GM21526 (cell line): ENCODE measurements around the gene LSM14B.

Experiments
- ATAC-seq: cut with Tn5 transposase; IDR thresholded peaks from one replicate; pipeline ENCODE4 v1.9.1; 2021; ENCODE audit warnings: moderate library complexity; ENCODE audit not compliant: unreplicated experiment, low FRiP score

Gene LSM14B

DNA sequence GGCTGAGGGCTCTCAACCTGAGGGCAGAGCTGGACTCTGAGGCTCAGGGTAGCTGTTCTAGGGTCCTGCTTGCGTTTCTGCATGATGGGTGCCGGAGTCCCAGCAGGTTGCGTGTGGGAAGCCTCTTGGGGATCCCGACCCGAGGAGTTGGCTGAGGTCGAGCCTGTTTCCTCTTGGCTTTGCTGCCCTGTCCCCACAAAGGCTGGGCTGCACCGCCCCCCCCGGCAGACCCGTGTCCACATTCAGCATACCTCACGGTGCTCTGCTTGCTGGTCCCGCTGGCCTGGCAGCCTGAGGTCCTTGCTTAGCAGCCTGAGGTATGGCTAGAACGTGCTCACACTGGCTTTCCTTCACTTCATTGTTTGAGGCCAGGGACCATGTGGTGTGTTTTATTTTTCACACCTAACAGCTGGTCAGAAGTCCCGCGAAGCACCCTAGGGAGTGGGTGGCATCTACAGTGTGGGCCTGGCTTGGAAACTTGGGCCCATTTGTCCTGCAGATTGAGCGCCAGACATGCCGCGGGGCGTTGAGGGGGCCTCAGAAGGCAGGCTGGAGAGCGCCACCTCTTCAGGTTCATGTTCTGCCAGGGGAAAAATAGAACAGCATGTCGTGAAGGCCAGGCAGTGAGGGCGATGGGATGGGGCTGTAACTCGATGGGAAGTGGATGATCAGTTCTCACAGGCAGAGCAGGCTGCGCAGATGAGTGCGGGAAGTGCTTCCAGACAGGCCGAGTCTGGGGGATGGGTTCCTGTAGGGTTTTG is 9.5 kb downstream of the LSM14B start:
- ATAC-seq = no peak

DNA sequence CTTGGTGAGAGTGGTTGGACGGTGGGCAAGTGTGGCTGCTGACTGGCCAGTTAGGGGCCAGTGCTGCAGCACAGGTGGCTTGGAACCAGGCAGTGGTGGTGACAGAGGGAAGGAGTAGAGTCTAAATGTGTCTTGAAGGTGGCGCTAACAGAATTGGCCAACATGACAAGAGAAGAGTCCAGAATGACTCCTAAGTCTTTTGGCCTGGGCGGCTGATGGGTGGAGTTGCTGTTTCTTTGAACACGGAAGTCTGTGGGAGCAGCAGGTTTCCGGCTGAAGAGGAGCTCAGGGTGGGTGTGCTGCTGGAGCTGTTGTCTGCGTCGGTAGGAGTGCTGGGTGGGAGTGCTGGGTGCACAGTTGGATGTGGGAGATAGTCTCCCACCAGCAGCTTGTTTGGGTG is 10.1 kb downstream of the LSM14B start:
- no peak for ATAC-seq

DNA sequence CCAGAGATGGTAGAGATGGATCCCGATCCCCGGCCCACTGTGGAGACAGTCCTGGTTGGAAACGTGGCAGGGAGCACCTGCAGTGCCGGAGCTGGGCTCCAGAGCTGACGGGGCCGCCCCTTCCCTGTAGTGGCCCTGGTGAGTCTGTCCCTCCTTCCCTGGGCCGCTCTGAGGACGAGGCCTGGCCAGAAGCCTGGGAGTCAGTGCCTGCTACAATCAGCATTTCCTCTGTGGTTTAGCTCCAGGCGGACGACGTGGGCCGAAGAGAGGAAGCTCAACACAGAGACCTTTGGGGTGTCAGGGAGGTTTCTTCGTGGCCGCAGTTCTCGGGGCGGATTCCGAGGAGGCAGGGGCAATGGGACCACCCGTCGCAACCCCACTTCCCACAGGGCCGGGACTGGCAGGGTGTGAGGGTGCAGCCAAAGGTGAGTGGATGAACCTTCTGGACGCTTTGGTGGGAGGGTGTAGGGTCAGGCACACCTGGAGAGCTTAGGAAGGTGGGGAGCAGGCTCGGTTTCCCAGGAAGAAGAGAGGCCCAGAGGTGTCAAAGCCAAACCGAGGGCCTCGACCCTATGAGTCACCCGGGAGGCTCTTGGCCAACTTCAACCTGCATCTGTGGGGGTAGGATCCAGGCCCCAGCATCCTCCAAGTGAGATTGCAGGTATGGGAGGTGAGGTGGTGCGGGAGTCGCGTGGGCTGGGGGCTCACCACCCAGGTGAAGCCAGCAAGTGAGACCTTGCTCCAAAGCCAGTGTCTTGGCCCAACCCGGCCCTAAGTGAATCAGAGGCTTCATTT is 11.0 kb downstream of the LSM14B start:
- ATAC-seq = no peak

DNA sequence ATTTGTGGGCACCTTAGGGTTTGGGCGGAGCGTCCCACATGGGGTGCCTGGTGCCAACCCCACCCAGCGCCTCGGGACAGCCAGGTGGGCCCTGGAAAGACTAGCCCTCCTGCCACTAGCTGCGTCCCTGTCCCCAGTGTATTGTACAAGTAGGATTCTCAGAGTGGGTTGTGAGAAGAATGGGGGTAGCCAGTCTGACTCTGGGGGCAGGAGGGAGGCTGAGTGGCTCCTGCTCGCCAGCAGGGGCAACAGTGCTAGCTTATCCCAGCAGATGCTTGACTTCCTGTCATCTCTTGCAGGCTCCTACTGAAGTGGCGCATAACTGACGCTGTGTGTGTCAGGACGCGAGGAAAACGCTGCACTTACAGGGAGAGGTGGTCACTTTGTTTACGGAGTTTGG is 11.6 kb downstream of the LSM14B start:
- no peak for ATAC-seq

DNA sequence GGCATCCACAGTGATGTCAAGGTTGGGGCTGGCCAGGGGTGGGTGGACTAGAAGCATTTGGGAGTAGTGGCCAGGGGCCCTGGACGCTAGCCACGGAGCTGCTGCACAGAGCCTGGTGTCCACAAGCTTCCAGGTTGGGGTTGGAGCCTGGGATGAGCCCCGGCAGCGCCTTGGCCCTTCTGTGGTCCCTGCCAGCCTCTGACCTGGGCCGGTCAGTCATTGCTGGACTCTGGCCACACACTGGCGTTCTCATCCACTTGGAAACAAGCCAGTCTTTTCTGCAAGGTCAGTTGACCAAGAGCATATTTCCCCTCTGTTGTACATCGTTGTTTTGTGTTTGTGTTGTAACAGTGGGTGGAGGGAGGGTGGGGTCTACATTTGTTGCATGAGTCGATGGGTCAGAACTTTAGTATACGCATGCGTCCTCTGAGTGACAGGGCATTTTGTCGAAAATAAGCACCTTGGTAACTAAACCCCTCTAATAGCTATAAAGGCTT is 12.5 kb downstream of the LSM14B start:
- ATAC-seq = no peak

DNA sequence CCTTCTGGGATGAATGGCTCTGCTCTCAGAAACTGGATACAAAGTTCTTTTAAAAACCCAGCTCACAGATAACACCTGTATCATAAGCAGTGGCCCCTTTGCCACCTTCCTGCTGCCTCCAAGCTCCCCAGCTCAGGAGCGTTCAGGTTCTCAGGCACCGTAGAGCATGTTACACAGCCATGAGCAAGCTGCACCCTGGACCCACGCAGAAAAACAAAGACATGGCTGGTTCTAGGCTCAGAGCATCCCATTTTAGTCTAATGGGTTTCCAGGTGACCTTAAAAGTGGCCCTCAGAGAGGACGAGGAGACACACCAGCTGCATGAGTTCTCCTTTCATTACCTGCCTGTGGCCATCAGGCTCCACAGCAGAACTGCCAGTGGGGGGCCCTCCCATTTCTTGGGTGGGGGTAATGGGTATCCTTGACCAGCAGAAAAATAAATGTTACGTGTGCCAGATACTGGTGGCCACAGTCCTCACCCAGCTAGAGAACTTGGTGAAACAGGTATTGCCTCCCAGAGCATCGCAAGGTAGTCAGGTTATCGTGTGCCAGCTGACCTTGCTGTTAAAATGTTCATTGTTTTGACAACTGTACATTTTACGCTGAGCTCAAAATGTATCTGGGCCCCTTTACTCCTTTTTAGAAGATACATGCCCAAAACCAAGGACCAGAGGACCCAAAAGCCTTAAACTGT is 13.4 kb downstream of the LSM14B start:
- no peak for ATAC-seq

DNA sequence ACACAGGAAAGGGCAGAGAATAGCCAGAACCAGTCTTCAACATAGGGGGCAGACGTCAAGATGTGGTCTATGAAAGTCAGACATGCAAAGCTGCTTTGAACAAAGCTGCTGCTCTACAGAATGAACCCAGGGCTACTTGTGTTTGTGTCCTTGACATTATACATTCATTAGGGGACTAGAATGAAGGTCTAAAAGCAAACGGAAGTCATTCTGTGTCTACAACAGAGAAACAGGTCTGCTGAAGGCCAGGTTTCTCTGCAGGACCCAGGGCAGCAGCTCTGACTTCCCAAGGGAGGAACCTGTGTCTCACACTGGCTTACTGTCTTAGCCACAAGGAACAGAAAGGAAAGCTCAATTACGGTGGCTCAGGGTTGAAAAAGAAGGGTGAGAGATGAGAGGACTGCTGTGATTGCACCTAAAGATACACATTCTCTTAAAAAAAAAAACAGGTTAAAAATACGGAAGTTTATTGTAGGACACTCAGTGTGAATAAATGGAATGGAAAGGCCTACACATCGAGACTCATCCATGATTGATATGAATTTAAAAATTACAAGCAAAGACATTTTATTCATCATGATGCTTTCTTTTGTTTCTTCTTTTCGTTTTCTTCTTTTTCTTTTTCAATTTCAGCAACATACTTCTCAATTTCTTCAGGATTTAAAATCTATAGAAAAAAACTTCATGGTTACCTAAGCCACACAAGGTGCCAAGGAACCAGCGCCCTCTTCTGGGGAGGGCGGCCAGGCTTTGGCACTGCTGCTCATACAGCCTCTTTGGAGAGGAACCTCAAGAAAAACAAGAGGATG is 14.2 kb downstream of the LSM14B start:
- no peak for ATAC-seq

DNA sequence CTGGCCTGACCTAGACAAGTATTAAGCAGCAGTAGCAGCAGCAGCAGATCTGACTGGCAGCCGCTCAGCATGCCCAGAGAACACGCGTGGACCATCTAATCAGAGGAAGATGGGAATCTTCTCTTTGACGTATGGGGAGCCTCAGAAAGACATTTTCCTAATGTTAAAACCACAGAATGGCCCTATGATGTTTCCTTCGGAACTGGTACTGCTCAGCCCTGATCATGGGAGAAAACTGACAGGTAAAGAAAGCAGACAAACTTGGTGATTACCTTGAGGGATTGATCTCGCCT is 14.8 kb downstream of the LSM14B start:
- ATAC-seq = no peak

DNA sequence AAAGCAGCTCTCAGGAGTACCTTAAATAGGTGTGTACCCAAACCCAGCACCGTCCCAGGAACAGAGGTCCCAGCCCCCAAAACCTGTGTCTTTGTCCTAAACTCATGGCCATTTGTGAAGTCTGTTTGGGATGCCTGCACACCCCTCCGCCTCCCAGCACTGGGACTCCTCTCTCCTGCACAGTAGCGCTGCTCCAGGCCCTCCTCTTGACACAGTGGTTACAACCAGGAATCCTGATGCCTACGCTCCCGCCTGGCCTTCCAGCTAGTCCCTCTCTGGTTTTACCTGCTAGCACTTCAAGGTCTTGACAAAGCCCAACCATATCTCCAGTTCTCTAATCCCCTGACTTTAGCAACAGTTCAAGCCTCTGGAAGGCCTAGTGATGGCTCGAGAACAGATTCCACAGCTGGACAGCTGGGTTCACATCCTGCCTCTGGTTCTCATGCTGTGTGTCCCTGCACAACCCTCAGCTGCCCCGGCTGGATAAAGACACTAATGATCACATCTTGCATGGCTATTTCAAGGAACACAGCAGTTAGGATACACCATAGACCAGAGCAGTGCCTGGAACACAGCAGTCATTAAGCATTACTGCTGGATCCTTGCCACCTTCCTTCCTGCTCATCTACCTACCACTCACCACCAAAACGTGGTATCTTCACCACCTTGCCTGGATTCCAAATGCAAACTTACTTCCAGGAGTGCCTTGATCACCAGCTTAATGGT is 15.4 kb downstream of the LSM14B start:
- ATAC-seq = no peak

DNA sequence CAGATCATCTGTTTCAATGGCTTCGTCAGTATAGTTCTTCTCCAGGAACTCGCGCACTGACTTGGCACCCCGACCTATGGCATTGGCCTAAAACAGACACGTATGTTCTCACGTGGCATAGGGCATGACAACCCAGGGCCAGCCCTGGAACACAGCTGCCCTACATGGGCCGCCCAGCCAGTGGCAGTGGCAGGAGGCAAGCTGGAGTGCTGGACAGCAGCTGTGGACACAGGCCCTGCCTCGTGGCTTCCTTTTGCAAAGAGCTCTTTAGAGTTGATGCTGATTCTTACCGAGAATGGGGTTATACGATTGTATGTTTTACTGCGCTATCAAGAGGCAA is 15.9 kb downstream of the LSM14B start:
- no peak for ATAC-seq

DNA sequence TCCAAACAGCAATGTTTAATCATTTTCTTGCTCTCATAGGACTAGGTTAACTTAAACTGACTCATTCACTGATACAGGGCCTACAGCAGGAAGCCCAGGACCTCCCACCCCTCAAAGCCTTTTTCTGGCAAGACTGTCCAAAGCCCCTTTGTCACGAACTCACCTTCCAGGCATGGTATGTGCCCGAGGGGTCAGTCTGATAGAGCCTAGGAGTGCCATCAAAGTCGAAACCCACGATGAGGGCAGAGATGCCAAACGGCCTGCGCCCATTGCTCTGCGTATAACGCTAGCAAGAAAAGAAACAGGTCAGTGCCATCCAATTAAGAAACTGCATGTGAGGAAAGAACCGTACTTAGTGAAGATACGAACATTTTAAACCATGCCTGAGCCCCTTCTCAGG is 16.6 kb downstream of the LSM14B start:
- ATAC-seq = no peak

DNA sequence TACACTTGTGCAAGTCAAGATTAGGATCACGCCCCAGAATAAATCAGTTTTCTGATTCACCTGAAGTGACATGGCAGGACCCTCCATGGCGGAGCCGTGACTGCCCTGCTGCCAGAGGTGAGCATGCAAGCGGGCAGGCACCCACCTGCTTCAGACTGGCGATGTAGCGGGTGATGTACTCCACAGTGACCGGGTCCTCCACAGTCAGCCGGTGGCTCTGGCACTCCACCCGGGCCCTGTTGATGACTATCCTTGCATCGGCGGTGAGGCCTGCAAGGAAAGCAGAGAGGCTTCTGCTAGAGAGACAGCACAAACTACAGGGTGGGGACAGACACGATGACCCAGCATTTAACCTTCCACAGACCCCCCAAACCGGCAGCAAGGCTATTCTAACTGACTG is 17.4 kb downstream of the LSM14B start:
- no peak for ATAC-seq

DNA sequence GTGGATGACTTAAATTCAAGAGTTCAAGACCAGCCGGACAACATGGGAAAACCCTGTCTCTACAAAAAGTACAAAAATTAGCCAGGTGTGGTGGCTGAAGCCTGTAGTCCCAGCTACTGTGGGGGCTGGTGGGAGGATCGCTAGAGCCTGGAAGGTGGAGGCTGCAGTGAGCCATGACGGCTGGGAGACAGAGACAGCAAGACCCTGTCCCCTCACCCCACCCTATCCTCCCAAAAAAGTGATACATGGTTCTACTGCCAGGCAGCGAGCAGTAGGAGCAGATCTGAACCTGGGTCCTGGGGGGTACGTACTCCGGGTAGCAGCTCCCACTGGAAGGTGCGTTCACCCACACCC is 18.7 kb downstream of the LSM14B start:
- ATAC-seq = no peak

DNA sequence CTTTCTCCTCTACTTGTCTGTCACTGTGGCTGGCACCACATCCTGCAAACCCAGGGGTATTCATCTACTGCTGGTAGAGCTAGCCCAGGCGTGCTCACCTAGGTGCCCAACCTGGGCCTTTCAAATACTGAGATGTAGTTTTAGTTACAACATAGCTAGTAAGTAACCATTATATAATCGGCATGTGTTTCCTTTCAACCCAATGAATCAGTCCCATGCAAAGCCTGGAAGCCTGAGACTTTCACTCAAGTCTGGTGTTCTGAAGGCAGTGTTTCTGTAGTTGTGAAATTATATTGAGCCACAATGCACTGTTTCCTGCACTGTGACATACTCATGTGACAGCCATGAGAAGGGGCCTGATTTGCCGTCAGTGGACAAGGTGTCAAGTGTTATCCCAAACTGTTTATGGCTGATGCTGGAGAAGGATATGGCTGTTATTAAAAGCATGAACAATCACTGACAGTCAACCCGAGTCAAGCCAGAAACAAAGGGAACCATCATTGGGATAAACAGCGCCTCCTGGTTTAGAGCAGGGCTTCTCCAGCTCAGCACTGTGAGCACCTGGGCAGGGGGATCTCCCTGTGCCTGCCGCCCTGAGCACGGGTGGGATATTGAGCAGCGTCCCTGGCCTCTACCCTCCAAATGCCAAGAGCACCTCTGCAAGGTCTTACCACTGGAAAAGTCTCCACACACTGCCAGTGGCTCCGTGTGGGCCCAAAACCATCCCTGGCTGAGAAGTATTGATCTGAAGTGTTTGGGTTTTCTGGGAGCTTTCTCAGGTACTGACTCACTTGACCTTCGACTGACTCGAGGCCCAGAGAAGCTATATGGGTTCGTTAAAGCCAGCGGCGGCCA is 19.3 kb downstream of the LSM14B start:
- ATAC-seq = no peak

DNA sequence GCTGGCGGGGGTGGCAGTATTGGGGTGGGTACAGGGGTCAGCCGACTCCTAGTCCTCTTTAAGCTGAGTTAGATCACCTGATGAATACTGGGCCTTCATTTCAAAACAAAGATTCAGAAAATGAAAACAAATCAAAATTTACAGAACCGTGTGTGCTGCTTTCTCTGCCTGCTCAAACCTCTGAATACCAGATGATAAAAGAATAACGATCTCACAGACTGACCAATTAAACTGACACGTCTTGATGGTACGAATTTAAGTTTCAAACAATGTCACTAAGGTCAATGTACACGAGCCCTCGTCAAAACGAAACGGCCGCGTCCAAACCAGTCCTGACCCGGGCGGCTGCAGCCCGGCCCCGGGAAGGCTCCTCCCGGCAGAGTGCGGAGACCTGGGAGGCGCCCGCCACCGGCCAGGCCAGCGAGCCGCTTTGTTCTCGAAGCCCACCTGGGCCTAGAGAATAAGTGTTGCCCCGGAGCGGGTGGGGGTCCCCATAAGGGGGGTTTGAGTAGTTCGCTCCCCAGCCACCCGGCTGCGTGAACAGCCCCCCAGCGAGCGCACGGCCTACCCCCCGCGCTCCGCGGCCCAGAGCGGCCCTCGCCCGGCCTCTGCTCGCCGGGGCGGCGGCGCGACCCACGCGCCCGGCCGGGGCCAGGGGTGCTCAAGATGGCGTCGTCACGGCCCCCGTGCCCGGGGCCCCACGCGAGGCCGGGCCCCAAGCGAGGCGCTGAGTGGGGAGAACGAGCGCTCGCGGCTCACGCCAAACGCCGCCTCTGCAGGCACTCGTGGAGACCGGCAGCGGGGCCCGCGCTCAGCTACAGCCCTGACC is 20.2 kb downstream of the LSM14B start:
- ATAC-seq = peak; percentile 23

DNA sequence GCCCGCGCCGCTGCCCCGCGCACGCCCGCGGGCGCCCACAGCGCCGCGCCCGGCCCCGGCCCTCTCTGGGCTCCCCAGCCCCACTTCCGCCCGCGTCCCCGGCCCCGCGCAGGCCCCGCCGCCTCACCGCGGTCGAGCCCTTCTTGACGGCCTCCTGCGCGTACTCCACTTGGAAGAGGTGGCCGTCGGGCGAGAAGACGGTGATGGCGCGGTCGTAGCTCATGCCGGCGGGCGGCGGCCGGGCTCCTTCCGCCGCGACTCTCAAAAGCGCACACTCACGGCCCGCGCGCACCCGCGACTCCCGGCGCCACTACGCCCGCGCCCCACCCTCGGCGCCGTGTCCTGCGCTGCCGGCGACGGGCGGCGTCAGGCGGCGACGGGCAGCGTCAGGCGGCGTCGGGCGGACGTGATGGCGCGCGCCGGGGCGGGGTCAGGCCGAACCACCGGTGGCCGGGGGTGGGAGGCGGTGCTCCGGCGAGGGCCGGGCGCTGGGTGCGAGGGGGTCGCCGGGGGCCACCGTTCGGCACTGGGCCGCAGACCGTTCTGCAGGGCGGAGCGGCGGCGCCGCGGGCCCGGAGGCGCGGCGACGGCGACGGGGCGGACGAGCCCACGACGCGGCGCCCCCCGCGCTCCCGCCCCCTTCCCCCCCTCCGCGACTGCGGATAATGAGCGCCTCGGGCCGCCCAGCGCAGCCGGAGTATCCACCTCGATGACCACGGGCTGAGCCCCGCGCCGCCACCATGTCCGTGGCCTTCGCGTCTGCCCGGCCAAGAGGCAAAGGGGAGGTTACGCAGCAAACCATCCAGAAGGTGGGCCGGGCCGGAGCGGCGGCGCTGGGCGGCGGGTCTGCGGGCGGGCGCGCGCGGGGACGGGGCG is 21.0 kb downstream of the LSM14B start, which contains the start of the genes PSMA7 and SS18L1:
Gene PSMA7, minus strand, starts transcription at position 314 of the 876 bp plus-strand sequence. Its CDS starts 91 bp downstream, at position 223.
Gene SS18L1, plus strand, starts transcription at position 689 of the 876 bp plus-strand sequence. Its CDS starts 52 bp downstream, at position 741.
- peak; percentile 61 for ATAC-seq
